Smooth muscle cell (in vitro differentiated cells): ENCODE measurements around the gene KPNA1. TPM values are rescaled to one million over a fixed set of nuclear protein-coding genes. Genes with fewer than 3 reads are reported as not detected.

Source experiments
- DNase-seq: peaks from one replicate; lab custom pipeline; 2025; ENCODE audit not compliant: unreplicated experiment; lab: John Stamatoyannopoulos, UW
- H2AFZ ChIP-seq: fragments of 200-600 bp; sonication (generic); 2 replicates; pipeline ENCODE4 v1.6.0; 2016; ENCODE audit warnings: antibody characterized with exemption, low read depth, mild to moderate bottlenecking
- H3F3A ChIP-seq: fragments of 200-600 bp; sonication (generic); 2 replicates; pipeline ENCODE4 v1.6.0; 2017; ENCODE audit warnings: antibody characterized with exemption, low read depth
- H3K27ac ChIP-seq: fragments of 200-600 bp; sonication (generic); 2 replicates; pipeline ENCODE4 v1.5.1; 2016; ENCODE audit warnings: low read depth, mild to moderate bottlenecking
- H3K27me3 ChIP-seq: fragments of 200-600 bp; sonication (generic); 2 replicates; pipeline ENCODE4 v1.6.1; 2016; ENCODE audit warnings: low read depth, mild to moderate bottlenecking
- H3K36me3 ChIP-seq: fragments of 200-600 bp; sonication (generic); 2 replicates; pipeline ENCODE4 v1.5.1; 2016; ENCODE audit warnings: low read depth
- H3K4me1 ChIP-seq: fragments of 200-600 bp; sonication (generic); 2 replicates; pipeline ENCODE4 v1.5.1; 2016; ENCODE audit warnings: low read depth
- H3K4me2 ChIP-seq: fragments of 200-600 bp; sonication (generic); 2 replicates; pipeline ENCODE4 v1.6.0; 2016; ENCODE audit warnings: mild to moderate bottlenecking
- H3K4me3 ChIP-seq: fragments of 200-600 bp; sonication (generic); 2 replicates; pipeline ENCODE4 v1.5.1; 2016; ENCODE audit warnings: mild to moderate bottlenecking
- H3K79me2 ChIP-seq: fragments of 200-600 bp; sonication (generic); 2 replicates; pipeline ENCODE4 v1.6.0; 2016; ENCODE audit warnings: low read depth, mild to moderate bottlenecking
- H3K9ac ChIP-seq: fragments of 200-600 bp; sonication (generic); 2 replicates; pipeline ENCODE4 v1.6.0; 2016; ENCODE audit warnings: low read depth
- H3K9me3 ChIP-seq: fragments of 200-600 bp; sonication (generic); replicated peaks from 2 replicates; pipeline ENCODE4 v1.5.1; 2016; ENCODE audit warnings: low read depth
- H4K20me1 ChIP-seq: fragments of 200-600 bp; sonication (generic); 2 replicates; pipeline ENCODE4 v1.6.0; 2016; ENCODE audit warnings: low read depth
- CTCF ChIP-seq: fragments of 200-600 bp; sonication (generic); IDR thresholded peaks from 2 replicates; pipeline ENCODE4 v1.5.1; 2017; ENCODE audit warnings: borderline replicate concordance, mild to moderate bottlenecking, antibody characterized with exemption; ENCODE audit not compliant: insufficient read depth, poor library complexity, severe bottlenecking
- WGBS: methylation state at CpG from one replicate; pipeline ENCODE4 v1.1.7; 2016; ENCODE audit warnings: low lambda C conversion rate; 5-methylcytosine and 5-hydroxymethylcytosine counted together
- polyA plus RNA-seq: library from polyadenylated mRNA; unstranded; fragments of >200 nt; fragmentation: Nextera tagmentation; extraction: Ambion mirVana; gene quantifications from 2 replicates; pipeline ENCODE4 v1.2.1, GENCODE V29; 2016
- total RNA-seq: library from RNA; depleted of rRNA; stranded (reverse); fragments of >200 nt; gene quantifications from 2 replicates; pipeline ENCODE4 v1.2.3, GENCODE V29; 2014

KPNA1 gene
- total and polyA plus RNA-seq, 2 experiments from 2014 or later = 34.6 to 37.9 TPM

GRCh38 chr3:122410639-122411038, 104.1 kb downstream of the KPNA1 start:
- H3K9ac ChIP-seq = no peak overlapping the region
- H2AFZ ChIP-seq = no peak overlapping the region
- H3K79me2 ChIP-seq = peaks cover 22% of the 10 kb centered on the region
- no peaks in the 10 kb centered on the region for H3F3A ChIP-seq
- WGBS = 91% methylated on average over 6 of the region's 6 CpGs
- H3K9me3 ChIP-seq = no peaks in the 10 kb centered on the region
- H3K27ac ChIP-seq = no peak overlapping the region
- no peak for DNase-seq
- peaks cover 7% of the 10 kb centered on the region for H3K4me1 ChIP-seq
- no peaks in the 10 kb centered on the region for H3K27me3 ChIP-seq
- no peak overlapping the region for H3K4me2 ChIP-seq
- H4K20me1 ChIP-seq = peaks cover 4% of the 10 kb centered on the region
- TF ChIP-seq CTCF = no peak
- no peak overlapping the region for H3K4me3 ChIP-seq
- peaks cover 3% of the 10 kb centered on the region for H3K36me3 ChIP-seq

- Histone ChIP-seq H2AFZ (no peak overlapping the region), H4K20me1 (peaks cover 4% of the 10 kb centered on the region), H3K27me3 (no peaks in the 10 kb centered on the region), H3K36me3 (peaks cover 6% of the 10 kb centered on the region), H3K4me2 (no peak overlapping the region), H3K4me1 (peaks cover 4% of the 10 kb centered on the region), H3K9me3 (no peaks in the 10 kb centered on the region), H3F3A (no peaks in the 10 kb centered on the region), H3K27ac (no peak overlapping the region), H3K4me3 (no peak overlapping the region), H3K9ac (no peak overlapping the region), H3K79me2 (peaks cover 18% of the 10 kb centered on the region)
- whole genome bisulfite sequencing = 97% methylated on average over 4 of the region's 4 CpGs
- no peak for DNase-seq
- TF ChIP-seq CTCF = no peak
Measured at GRCh38 chr3:122410111-122410510, 104.6 kb downstream of the KPNA1 start.

GRCh38 chr3:122409446-122409845, 105.3 kb downstream of the KPNA1 start:
- WGBS = 92% methylated on average over 6 of the region's 6 CpGs

More at GRCh38 chr3:122409446-122409845, 105.3 kb downstream of the KPNA1 start:
- Histone ChIP-seq H3K27ac (no peak overlapping the region), H3K79me2 (peaks cover 12% of the 10 kb centered on the region), H2AFZ (no peak overlapping the region), H3K9ac (no peak overlapping the region), H3K4me3 (no peak overlapping the region), H3K4me1 (no peaks in the 10 kb centered on the region), H3K4me2 (no peak overlapping the region), H3F3A (no peaks in the 10 kb centered on the region), H3K36me3 (peaks cover 7% of the 10 kb centered on the region), H4K20me1 (peaks cover 4% of the 10 kb centered on the region), H3K27me3 (no peaks in the 10 kb centered on the region), H3K9me3 (no peaks in the 10 kb centered on the region)
- no peak for TF ChIP-seq CTCF
- DNase-seq = no peak
